Measurements from ENCODE around the gene M1AP. TPM values are rescaled to one million over a fixed set of nuclear protein-coding genes. Genes with fewer than 3 reads are reported as not detected.

M1AP gene
- total RNA-seq, 1 donor from 2014 or later: not detected

DNA sequence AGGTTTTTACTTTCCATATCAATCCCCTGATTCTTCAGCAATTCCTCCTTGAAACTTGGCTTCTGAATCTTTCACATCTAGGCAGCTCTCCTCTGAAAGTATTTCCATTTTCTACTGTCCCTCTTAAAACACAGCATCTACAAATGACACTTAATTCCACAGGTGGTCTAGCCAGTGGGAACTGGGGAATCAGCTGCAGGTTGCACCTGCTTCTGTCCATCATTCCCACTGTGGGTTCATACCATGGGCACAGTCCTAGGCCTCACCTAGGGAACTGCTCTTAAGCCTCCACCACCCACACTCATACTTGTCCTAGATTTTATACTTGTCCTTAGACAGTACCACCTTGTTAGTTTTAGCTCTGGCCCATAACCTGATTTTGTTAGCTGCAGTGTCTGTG is 96.6 kb downstream of the M1AP start:
- no peak for ATAC-seq
- no peak for DNase-seq (ENCODE audit: low spot score)

DNA sequence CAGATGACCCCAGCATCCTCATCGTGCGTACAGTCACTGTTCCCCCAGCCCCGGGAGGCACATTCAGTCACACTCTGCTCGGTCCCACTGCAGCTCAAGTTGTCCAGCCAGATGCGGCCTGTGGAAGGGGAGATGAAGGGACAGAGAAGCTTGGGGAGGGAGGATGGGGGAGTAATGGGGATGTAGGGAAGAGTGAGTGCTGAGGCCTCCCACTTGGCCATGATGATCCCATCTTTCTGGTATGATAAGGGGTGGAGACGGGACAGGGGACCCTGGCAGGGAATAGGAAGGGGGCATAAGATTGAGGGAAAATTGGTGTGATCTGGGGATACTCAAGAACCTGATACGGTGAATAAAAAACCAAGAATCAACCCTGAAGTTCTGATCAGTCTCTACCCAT is 97.9 kb downstream of the M1AP start:
- DNase-seq (ENCODE audit: low spot score) (no peak), ATAC-seq (no peak)

DNA sequence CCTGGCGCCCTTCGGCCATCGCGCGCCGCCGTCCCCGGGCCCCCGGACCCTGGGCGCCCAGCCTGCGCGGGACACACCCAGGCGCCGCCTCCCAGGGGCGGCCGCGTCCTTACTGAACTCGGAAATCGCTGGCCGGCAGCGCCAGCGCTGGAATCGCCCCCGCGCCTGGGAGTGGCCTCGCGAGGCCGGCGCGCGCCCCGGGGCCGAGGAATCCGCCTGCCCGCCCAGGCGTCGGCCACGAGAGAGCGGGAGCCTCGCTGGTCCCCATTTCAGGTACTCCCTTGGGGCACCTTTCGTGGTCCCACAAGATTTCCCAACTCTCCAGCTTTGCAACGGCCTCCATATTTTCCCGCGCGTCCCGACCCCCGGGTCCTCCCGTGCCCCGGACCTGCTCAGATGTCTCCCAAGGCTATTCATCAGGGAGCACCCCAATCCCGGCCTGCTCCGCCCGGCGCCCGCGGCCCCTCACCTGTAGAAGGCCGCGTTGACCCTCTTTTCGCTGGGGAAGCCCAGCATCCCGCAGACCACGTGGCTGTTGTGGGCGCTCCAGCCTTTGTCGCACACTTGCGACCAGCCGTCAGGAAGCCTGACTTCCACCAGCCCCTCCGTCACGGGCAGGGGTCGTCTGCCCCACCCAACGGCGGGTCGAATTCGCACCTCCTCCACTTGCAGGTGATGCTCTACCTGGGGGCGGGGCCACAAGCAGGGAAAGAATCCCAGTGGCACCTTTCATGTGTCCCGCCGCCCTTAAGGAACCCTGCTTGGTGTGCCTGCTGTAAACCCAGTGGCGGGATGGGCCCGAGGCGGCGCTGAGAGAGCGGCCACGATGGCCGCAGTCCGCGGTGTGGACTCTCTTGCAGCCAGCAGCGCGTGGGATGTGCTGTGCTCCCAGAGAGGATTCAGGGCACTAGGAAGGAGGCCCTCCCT is 99.0 kb downstream of the M1AP start:
- ATAC-seq (peak; percentile 92), DNase-seq (ENCODE audit: low spot score) (peak; percentile 65)

- no peak for ATAC-seq
- DNase-seq (ENCODE audit: low spot score): peak; percentile 32
Observed at GRCh38 chr2:74548285-74548899, 99.7 kb downstream of the M1AP start.

DNA sequence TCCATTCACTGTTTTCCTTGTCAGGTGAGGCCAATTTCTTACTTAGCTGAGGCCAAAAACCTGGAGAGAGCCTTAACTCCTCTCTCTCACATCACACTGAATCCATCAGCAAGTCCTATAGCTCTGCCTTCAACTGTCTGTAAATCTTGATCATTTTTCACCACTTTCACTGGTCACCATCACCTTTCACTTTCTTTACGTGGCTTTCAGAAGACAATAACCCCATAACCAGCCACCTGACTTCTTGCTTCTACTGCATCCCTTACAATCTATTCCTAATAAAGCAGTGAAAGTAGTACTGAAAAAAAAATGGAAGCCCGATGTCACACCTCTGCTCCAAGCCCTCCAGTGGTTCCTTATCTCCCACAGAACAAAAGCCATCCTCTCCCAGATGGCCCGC is 102.1 kb downstream of the M1AP start:
- ATAC-seq: no peak
- no peak for DNase-seq (ENCODE audit: low spot score)

GRCh38 chr2:74544634-74545033 is 103.5 kb downstream of the M1AP start:
- DNase-seq (ENCODE audit: low spot score): no peak
- peak; percentile 36 for ATAC-seq

GRCh38 chr2:74542978-74543377 is 105.2 kb downstream of the M1AP start:
- DNase-seq (ENCODE audit: low spot score) (no peak), ATAC-seq (no peak)

GRCh38 chr2:74540291-74540690 is 107.8 kb downstream of the M1AP start:
- DNase-seq (ENCODE audit: low spot score) (no peak), ATAC-seq (no peak)

GRCh38 chr2:74538881-74539339 is 109.2 kb downstream of the M1AP start:
- DNase-seq (ENCODE audit: low spot score) (no peak), ATAC-seq (no peak)

DNA sequence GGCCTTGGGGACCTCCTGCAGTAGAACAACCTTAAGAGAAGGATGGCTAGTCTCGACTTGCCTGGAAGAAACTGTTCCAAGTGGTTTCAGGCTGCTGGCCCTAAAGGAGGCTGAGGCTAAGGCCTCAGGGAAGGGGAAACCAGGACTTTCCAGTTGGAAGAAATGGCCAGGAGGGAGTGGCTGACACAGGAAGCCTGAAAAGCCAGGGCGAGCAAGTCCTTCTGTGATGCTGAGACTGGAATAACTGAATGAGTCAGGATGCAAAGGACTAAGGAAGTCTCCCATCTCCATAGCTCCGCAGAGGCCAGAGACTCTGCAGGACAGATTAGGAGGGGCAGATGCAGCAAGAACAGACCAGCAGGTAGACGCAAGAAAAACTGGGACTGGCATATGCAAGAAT is 111.0 kb downstream of the M1AP start:
- ATAC-seq (no peak), DNase-seq (ENCODE audit: low spot score) (no peak)

GRCh38 chr2:74536166-74536950 is 111.8 kb downstream of the M1AP start:
- DNase-seq (ENCODE audit: low spot score): no peak
- ATAC-seq: no peak

GRCh38 chr2:74535440-74535965 is 112.6 kb downstream of the M1AP start:
- ATAC-seq (no peak), DNase-seq (ENCODE audit: low spot score) (no peak)

- no peak for ATAC-seq
- DNase-seq (ENCODE audit: low spot score): no peak
Observed at GRCh38 chr2:74534411-74534810, 113.7 kb downstream of the M1AP start.

DNA sequence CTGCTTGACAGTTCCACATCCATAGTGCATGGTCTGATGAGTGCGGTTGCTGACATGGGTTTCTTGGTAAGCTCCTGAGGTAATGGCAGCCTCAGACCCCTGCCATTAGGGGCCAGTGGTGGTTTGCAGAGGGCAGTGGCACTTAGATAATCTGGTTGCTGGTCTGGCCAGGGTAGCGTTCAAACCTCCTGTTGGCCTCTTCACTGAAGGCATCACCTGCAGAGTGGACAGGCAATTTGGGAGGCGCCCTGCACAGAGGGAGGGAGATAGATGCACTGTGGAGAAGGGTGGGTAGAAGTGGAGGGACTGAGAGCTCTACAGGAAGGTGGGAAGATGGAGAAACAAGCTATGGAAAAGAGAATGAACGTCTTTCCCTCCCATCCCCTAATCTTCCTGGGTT is 114.7 kb downstream of the M1AP start:
- DNase-seq (ENCODE audit: low spot score) (no peak), ATAC-seq (no peak)

- ATAC-seq (no peak), DNase-seq (ENCODE audit: low spot score) (no peak)
Observed at GRCh38 chr2:74532222-74532621, 115.9 kb downstream of the M1AP start.

DNA sequence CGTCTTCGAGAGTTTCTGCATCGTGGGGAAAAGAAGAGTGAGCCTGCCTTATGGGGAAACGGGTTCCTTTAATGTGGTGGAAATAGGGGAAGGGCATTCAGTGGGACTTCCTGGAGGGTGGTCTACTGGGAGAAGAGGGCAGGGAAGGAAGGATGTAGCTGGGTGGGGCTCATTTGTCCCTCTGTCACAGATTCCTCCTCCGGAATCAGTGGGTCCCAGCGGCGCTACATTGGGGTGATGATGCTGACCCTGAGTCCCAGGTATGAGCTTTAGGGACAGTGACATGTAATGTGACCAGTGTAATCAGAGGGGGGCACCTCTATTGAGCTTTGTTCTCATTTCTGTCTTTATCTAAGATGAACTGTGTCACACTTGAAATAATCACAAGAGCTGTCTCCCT is 116.5 kb downstream of the M1AP start:
- DNase-seq (ENCODE audit: low spot score) (no peak), ATAC-seq (no peak)

GRCh38 chr2:74530239-74531187 is 117.6 kb downstream of the M1AP start:
- ATAC-seq (peak; percentile 31), DNase-seq (ENCODE audit: low spot score) (no peak)

DNA sequence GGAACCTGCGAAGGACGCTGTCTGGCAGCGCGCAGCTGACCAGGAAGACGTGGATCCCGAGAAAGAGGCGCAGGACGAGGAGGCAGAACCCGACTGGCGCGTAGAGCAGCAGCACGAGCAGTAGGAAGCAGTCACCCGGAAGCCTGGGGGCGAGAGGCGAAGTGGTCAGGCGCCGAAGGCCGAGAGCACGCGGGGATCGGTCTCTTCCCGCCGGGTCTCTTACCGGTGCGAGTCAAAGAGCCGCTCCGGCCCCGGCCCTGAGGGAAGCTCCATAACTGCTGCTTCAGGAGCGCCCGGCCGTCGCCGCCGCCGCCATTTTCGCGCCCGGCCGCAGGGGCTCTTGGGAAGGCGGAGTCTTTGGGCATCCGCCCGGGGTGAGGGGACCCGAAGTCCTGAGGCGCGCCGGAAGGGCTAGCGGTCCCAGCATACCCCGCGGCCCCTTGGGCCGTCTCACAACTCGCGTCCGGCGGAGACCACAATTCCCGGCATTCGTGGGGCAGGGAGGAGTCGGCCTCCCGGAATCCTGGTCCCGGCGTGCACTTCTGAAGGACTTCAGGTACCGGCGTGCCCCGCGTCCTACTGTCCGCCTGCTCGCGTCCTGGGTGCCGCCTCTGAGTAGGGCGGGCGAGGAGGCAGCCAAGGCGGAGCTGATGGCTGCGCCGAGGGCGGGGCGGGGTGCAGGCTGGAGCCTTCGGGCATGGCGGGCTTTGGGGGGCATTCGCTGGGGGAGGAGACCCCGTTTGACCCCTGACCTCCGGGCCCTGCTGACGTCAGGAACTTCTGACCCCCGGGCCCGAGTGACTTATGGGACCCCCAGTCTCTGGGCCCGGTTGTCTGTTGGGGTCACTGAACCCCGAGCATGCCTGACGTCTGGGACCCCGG is 118.5 kb downstream of the M1AP start, which contains the start of the genes AUP1 and HTRA2:
Gene AUP1, minus strand, starts transcription at position 350 of the 882 bp plus-strand sequence. Its CDS starts 77 bp downstream, at position 273.
Gene HTRA2, plus strand, starts transcription at position 577 of the 882 bp plus-strand sequence. Its CDS starts 74 bp downstream, at position 651.
- ATAC-seq: peak; percentile 93

More for the DNA sequence above, 118.5 kb downstream of the M1AP start, which contains the start of the genes AUP1 and HTRA2:
- peak; percentile 100 for DNase-seq (ENCODE audit: low spot score)
